Stimulated activated CD8-positive, alpha-beta memory T cell treated with anti-CD3 and anti-CD28 coated beads, Interleukin-4, amount 100 ng/mL, for 24 hours (primary cell): ENCODE results near the gene CD177.
"Not testable (repeated sequence)": the region's sequence is repeated elsewhere in the genome, so short reads cannot be mapped to it uniquely, and the experiment has no call there.

Experiments
- DNase-seq: peaks from one replicate; pipeline ENCODE4 v3.0.0-alpha.2; 2020; ENCODE audit warnings: low read depth

CD177 gene

DNA sequence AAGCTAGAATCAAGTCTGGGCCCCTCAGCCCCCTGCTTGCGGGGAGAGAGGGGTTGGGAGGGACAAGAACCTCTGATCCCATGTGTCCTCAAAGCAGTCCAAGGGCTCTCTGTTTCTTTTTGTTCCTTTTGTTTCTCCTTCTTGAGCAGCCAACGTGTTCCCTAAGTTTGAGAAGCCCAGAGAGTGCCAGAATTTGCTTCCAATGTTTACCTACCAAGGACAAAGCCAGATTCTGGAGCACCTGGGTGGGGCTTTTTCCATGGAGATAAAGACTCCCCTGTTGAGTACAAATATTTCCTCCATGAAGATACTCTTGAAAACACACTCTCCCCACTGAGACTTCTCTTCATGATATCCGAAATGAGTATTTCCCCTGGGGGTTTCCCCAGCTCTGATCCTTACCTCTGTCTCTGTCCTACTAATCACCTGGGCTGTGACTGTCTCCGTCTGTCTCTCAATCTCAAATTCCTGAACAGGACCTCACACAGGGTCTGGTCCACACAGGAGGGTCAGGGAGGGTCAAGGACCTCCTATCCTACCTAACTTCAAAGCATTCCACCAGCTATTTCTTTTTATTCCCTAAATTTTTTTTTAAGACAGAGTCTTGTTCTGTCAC lies 27.4 kb downstream of the CD177 start:
- no peak for DNase-seq

DNA sequence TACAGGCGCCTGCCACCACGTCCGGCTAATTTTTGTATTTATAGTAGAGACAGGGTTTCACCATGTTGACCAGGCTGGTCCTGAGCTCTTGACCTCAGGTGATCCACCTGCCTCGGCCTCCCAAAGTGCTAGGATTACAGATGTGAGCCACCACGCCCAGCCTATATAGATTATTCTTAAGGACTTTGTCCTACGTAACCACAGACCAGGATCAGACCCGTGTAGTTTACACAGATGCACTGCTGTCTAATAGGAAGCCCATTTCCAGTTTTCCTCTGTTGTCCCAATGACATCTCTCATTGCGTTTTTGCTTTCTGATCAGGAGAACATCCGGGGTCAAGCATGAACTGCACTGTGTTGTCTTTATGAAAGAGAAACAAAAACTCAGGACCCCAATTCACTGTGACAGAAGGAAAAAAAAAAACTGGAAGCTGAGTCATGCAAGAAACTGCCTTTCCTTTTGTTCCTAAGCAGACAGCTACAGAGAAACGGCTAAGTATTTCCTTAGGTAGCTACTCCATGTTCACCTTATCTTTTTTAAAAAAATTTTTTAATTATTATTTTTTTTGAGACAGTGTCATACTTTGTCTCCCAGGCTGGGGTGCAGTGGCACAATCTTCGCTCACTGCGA lies 29.2 kb downstream of the CD177 start:
- DNase-seq, result not testable (repeated sequence)

DNA sequence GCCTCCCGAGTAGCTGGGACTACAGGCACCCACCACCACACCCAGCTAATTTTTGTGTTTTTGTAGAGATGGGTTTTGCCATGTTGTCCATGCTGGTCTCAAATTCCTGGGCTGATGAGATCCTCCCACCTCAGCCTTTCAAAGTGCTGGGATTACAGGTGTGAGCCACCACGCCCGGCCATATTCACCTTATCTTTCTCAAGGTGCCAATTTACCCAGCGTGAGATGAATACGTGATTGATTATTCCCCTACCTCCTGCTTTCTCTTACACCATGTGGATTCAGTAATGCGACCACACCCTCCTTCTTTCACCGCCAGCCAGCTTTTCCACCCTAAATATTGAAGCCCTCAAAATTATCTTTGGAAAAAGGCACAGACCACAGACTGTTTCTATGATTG lies 29.8 kb downstream of the CD177 start:
- not testable (repeated sequence) for DNase-seq

DNA sequence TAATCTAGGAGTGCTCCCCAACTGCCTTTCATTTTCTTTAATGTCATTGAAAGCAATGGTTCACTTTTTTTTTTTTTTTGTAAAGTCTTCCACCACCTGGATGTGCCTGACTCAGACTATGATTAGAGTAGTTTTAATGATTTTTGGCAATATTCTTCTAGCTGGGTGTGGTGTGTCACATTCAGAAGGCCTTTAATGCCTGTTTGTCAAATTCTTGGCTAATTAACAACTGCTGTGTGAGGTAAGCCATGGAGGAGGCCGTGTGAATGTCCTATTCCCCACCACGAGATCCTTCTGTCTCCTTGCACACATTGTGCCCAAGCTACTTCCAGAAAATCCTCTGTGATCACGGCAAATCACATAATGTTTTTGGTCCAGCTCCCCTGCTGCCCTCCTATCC lies 30.3 kb downstream of the CD177 start:
- not testable (repeated sequence) for DNase-seq

DNA sequence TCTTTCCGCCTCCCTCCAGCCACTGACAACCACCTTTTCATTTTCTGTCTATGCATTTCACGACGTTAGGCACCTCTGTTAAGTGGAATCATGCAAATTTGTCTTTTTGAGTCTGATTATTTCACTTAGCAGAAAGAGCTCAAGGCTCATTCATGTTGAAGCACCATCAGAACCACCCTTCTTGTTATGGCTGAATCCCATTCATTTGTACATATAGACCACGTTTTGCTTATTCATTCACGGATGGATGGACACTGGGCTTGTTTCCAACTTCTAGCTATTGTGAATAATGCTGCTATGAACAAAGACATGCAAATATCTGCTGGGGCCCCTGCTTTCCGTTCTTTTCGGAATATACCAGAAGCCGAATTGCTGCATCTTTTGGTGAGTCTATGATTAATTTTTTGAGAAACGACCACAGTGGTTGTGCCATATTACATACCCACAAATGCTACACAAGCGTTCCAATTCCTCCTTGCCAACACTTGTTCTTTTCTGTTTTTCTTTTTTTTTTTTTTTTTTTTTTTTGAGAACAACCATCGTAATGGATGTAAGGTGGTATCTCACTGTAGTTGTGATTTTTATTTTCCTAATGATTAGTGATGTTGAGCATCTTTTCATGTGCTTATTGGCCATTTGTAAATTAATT lies 37.5 kb downstream of the CD177 start:
- not testable (repeated sequence) for DNase-seq

DNA sequence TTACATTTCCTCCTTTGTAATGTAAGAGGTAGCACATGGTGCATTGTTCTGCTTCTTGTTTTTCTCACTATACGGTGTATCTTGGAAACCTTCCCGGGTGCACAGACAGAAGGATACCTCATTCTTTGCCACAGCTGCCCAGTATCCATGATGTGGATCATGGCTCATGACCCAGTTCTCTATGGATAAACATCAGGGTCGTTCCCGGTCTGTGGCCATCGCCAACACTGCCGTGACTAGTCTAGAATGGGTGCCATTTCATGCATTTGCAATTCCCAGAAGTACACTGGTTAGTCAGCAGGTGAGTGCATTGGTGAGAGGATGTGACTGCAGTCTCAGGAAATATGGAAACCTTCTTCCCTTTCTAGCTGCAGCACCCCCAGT lies 38.1 kb downstream of the CD177 start:
- not testable (repeated sequence) for DNase-seq

DNA sequence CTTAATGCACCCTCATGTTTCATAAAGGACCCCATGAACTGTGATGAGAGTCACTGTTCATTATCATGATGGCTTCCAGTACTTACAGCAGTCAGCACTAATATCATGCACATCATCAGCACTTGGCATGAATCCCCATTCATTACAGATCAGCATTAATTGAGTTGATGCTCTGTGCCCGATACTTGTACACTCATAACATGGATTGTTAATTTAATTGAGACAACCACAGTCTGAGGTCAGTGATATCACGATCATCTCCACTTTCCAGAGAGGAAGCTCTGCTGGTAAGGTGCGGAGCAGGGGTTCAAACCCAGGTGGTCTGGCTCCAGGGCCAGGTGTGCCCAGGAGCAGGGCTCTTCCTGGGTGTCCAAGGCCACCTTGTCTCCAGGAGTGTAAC lies 40.0 kb downstream of the CD177 start:
- DNase-seq, result not testable (repeated sequence)

DNA sequence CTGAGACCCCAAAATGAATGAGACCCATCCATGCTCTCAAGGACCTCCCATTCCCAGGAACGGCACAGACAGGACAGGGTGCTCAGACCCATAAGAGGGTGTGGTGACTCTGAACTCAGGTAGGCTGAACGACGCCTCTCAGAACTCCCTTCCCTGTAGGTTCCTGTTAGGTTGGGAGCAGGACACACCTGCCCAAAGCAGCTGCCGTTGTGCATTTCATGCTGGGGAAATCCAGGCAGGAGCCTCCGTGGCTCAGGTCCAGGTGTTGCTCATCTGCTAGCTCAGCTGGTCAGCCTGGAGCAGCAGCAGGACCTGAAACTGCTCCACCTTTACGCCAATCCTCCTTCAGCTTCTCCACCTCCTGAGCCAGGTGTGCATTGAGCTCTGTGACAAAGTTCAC lies 42.1 kb downstream of the CD177 start:
- no peak for DNase-seq

DNA sequence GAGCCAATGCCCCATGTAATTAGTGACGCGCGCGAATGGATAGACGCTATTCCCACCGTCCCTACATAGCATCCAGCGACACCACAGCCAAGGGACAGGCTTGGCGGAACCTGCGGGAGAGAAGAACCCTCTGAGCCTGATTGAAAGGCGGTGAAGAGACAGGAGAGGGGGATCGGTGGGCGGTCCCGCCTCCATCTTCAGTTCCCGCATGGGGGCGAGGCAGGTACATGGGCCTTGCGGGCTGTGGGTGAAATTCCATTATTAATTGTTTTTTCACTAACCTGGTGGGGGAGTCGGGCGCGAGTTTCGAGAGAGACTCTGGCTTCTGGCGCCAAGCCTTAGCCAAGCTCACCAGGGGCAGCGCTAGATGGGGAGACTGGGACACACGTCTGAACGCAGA lies 52.8 kb downstream of the CD177 start:
- DNase-seq, result no peak

DNA sequence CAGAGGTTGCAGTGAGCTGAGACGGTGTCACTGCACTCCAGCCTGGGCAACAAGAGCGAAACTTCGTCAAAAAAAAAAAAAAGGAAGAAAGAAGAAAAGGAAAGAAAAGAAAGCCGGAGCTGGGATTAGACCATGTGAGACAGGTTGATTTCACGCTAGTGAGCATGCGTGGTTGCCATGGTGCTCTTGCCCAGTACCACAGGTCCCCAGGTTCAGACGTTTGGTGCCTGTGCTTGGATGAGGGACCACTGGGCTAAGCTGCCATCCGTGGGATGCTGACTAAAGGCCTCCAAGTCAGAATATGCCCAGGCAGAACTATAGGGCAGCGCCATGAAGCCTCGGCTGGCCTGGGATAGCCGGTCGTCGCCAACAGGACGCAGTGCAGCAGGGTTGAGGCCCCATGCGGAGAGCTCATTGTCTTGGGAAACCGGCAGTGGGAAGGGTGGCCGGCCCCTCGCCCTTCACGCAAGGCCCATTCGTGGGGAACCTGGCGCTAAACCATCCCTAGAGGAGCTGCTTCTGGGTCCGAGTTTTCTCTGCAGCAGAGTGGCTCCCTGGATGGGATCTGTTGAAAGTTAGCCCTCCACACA lies 54.0 kb downstream of the CD177 start:
- no peak for DNase-seq

DNA sequence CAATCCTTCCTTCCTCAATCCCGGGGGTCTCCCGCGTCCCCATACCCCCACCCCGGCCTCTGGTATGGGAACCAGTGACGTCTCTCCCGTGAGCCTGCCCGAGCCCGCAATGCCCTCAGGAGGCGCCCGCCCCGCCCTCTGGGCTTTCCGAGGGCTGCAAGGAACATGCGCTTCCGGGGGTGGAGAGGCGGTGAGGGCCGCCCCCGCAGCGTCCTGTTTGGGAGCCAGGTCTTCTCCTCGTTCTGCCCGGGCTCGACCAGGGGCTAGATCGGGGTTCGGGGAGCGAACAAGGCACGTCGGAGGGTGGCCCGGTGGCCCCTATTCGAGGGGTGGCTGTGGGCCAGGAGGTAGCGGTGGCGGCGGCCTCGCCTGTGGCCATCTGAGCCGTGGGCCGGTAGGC lies 54.6 kb downstream of the CD177 start:
- DNase-seq, result no peak

DNA sequence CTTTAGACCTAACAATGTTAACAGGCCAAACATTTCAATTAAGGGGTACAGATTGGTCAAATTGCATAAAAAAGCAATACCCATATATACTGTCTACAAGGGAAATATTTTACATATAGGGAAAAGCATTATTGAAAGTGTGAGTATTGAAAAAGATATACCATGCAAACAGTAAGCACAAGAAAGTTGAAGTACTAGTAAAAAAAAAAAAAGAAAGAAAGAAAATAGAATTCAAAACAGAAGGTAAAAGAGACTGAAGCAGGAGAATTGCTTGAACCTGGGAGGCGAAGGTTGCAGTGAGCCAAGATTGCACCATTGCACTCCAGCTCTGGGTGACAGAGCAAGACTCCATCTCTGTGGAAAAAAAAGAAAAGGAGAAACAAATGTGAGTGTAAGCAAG lies 55.9 kb downstream of the CD177 start:
- DNase-seq, result no peak

DNA sequence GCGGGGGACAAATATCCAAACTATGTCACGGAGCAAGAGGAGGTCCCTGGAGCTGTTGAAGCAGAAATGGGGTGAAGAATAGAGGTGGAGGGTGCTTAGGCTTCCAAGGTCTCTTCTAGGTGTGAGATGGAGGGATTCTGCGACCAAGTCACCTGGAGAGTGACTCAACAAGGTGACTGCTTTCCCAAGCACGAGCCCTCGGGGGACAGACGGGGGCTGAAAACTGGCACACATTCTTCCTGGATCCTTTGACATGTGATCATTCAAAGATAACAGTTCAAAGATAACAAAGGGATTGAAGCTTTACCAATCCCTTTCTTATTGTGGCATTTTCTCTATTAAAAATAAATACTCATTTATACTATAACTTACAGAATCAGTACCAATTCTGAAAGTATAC lies 59.0 kb downstream of the CD177 start:
- no peak for DNase-seq
